Measurements from ENCODE around the gene NFKBIB.
"Not testable (repeated sequence)": the region's sequence is repeated elsewhere in the genome, so short reads cannot be mapped to it uniquely, and the experiment has no call there.

The NFKBIB gene, protein sequence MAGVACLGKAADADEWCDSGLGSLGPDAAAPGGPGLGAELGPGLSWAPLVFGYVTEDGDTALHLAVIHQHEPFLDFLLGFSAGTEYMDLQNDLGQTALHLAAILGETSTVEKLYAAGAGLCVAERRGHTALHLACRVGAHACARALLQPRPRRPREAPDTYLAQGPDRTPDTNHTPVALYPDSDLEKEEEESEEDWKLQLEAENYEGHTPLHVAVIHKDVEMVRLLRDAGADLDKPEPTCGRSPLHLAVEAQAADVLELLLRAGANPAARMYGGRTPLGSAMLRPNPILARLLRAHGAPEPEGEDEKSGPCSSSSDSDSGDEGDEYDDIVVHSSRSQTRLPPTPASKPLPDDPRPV

DNA sequence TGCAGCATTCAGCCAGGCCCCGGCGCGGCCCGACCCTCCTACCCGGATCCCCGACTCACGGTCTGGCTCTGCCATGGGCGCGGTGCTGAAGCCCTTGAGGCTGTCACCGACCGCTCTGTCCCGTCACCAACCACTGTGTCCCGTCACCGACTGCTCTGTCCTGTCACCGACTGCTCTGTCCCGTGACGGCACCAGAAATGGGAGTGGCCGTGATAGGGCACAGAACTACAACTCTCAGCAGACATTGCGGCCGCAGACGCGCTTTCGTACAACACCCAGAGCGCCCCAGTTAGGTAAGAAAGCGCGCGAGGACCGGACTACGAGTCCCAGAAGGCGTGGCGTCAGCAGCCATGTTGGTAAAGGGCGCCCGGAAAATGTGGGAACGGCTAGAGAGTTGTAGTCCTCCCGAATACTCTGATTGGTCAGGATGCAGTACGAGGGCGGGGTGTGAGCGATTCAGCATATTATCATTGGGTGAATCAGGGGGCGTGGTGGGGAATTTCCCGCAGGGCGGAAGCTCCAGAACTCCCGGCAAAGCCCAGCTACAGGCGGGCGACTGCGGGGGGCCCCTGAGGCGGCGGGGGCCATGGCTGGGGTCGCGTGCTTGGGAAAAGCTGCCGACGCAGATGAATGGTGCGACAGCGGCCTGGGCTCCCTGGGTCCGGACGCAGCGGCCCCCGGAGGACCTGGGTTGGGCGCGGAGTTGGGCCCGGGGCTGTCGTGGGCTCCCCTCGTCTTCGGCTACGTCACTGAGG is at the start of gene NFKBIB, which contains the start of gene SIRT2:
Gene NFKBIB (plus strand): TSS at position 523 of the 755 bp plus-strand sequence. CDS start 64 bp downstream, at position 587.
Gene SIRT2 (minus strand): TSS at position 172 of the 755 bp plus-strand sequence. CDS start 97 bp downstream, at position 75.
- peak; percentile 99 to 100 for DNase-seq (ENCODE audit: low read depth in 2 of 2)

DNA sequence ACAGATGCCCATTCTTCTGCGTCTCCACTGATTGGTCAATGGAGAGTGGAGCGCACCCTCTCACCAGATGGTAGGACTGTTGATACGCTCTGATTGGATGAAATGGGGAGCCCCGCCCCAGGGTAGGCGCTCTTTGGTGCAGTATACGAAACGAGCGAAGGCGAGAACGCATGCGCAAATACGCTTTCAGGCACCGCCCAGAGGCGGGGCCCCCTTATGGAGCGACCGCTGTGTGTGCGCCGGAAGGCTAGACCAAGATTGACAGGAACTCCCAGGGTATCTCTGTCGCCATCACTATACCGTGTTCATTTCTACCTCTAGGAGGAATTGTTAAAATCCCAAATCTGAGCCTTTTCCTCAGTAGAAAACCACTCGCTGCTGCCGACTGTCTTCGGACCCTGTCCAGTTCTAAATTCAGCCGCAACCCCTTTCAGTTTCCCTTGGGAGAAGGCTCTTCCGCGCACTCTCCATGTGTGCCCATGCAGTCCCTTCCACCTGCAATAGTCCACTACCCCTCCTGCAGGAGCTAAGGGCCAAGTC is 49.3 kb upstream of the NFKBIB start:
- DNase-seq (ENCODE audit: low read depth in 2 of 2) = peak in 1 of 2 experiments; percentile 100

DNA sequence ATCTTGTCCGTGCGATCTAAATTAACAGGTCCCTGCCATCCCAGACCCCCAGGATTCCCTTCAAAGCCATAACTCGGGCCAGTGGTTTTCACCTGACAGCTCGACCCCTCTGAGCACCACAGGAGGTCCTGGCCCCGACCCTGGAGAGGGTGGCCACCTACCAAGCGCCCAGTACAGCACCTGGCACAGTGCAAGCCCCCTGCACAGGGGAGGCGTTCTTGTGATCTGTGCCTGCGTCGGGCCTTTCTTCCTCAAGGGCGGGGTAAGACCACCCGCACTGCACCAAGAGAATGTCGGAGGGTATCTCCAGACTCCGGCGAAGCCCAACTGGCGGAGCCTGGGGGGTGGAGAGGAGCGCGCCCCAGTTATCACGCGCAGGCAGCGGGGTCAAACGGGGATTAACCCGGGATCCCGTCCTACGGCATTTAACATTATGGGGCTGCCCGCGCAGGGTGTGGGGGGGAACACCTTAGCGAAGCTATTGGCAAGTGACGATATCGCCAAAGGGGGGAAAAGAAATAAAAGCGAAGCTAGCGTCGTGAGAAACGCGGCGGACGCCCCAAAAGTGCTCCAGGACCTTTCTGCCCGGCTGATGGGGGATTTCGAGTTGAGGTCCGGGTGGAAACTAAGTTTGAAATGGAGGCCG is 48.7 kb upstream of the NFKBIB start:
- DNase-seq (ENCODE audit: low read depth in 2 of 2) = no peak

DNA sequence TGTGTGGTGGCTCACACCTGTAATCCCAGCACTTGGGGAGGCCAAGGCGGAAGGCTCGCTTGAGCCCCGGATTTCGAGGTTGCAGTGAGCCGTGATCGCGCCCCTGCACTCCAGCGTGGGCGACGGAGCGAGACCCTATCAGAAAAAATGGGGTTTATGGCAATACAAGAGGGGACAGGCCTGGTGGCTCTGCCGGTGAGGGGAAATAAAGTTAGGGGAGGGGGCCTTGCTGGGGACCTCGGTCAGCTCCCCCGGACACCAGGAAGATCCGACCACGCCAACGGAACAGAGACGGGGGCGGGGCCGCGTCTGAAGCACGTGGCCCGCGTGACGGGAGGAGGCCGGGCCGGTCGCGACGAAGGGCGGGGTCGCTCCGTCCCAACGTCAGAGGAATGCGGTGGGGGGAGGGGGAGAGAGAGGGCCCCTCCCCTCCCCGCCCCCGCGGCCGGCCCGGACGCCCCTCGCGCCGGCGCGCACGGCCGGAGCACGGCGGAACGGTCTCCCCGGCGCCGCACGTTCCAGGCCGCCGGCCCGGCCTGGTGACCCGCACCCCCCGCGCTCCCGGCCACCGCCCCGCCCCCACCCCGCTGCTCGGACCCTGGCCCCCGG is 48.0 kb upstream of the NFKBIB start:
- DNase-seq (ENCODE audit: low read depth in 2 of 2) = peak; percentile 82 to 84

DNA sequence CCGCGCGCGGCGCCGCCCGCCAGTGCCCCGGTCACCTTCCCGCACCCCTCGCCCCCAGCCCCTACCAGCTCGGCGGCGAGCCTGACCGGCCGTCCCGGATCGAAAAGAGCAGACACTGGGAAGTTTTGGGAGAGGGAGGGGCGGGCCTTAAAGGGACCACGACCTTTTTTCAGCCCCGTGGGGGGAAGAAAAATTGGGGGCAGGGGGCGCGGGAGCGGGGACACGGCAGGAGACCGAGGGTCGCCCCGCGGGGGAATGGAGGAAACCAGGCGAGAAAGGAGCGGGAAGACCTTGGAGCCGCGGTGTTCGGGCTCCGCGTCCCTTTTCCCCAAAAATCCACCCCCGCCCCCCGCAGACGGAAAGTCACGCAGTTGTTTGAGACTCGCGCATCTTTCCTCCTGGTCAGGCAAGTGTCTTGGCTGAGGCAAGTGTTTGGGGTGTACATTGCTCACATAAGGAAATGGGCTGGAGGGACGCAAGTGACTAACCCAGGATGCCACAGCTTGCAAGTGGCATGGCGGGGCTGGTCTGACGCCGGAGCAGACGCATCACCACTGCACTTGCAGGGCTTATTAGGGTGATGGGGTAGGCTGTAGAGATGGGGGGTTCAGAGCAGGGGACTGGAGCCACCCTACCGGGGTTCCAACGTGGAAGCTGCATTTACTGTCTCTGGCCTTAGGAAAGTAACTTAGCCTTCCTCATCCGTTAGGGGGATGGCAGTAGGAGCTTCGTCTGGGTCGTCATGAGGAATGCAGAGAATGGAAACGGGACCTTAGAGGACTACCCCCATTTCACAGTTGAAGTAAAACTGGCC is 47.3 kb upstream of the NFKBIB start:
- no peak for DNase-seq (ENCODE audit: low read depth in 2 of 2)

DNA sequence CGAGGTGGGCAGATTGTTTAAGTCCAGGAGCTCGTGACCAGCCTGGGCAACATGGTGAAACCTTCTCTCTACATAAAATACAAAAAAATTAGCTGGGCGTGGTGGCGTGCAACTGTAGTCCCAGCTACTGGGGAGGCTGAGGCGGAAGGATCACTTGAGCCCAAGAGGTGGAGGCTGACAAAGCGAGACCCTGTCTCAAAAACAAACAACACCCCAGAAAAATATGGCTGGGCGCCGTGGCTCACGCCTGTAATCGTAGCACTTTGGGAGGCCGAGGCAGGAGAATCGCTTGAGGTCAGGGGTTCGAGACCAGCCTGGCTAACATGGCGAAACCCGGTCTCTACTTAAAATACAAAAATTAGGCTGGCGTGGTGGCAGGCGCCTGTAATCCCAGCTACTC is 46.6 kb upstream of the NFKBIB start:
- DNase-seq (ENCODE audit: low read depth in 2 of 2) = no peak

DNA sequence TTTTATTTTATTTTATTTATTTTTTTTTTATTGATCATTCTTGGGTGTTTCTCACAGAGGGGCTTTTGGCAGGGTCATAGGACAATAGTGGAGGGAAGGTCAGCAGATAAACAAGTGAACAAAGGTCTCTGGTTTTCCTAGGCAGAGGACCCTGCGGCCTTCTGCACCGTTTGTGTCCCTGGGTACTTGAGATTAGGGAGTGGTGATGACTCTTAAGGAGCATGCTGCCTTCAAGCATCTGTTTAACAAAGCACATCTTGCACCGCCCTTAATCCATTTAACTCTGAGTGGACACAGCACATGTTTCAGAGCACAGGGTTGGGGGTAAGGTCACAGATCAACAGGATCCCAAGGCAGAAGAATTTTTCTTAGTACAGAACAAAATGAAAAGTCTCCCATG is 44.8 kb upstream of the NFKBIB start:
- not testable (repeated sequence) for DNase-seq (ENCODE audit: low read depth in 2 of 2)

DNA sequence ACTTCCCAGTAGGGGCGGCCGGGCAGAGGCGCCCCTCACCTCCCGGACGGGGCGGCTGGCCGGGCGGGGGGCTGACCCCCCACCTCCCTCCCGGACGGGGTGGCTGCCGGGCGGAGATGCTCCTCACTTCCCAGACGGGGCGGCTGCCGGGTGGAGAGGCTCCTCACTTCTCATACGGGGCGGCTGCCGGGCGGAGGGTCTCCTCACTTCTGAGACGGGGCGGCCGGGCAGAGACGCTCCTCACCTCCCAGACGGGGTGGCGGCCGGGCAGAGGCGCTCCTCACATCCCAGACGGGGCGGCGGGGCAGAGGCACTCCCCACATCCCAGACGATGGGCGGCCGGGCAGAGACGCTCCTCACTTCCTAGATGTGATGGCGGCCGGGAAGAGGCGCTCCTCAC is 44.0 kb upstream of the NFKBIB start:
- DNase-seq (ENCODE audit: low read depth in 2 of 2) = not testable (repeated sequence)

DNA sequence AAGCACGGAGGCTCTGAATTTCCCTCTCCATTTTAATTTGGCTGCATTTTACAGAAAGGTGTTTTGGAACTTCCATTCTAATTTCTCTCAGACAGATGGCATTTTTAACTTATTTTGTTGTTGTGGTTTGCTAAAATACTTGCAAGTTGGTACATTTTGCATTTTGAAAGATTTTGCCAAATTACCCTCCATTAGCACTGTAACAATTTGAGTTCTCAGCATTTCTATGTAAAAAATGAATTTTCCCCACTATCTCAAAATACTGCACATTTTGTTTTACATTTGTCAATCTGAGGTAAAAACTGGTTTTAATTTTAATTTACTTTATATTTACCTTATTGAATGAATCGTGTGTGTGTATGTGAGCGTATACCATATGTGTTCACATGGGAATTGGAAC is 43.0 kb upstream of the NFKBIB start:
- no peak for DNase-seq (ENCODE audit: low read depth in 2 of 2)

DNA sequence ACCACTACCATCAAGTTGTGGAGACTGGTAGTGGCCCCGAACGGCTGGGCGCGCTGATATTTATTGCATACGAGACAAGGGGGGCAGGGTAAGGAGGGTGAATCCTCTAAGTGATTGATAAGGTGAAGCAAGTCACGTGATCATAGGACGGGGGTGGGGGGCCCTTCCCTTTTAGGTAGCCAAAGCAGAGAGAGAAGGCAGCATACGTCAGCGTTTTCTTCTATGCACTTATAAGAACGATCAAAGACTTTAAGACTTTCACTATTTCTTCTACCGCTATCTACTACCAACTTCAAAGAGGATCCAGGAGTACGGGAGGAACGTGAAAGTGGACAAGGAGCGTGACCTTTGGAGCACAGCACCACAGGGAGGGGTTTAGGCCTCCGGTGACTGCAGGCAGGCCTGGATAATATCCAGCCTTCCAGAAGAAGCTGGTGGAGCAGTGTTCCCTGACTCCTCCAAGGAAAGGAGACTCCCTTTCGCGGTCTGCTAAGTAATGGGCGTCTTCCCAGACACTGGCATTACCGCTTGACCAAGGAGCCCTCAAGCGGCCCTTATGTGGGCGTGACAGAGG is 40.1 kb upstream of the NFKBIB start:
- not testable (repeated sequence) for DNase-seq (ENCODE audit: low read depth in 2 of 2)

DNA sequence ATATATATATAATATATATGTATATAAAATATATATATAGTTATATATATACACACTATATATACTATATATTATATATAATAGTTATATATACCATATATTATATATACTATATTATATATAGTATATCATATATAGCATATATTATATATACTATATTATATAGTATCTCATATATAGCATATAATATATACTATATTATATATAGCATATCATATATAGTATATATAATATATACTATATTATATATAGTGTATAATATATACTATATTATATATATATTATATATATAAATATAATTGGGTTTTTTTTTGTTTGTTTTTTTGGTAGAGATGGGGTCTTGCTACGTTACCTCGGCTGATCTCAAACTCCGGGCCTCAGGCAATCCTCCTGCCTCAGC is 38.4 kb upstream of the NFKBIB start:
- no peak for DNase-seq (ENCODE audit: low read depth in 2 of 2)

DNA sequence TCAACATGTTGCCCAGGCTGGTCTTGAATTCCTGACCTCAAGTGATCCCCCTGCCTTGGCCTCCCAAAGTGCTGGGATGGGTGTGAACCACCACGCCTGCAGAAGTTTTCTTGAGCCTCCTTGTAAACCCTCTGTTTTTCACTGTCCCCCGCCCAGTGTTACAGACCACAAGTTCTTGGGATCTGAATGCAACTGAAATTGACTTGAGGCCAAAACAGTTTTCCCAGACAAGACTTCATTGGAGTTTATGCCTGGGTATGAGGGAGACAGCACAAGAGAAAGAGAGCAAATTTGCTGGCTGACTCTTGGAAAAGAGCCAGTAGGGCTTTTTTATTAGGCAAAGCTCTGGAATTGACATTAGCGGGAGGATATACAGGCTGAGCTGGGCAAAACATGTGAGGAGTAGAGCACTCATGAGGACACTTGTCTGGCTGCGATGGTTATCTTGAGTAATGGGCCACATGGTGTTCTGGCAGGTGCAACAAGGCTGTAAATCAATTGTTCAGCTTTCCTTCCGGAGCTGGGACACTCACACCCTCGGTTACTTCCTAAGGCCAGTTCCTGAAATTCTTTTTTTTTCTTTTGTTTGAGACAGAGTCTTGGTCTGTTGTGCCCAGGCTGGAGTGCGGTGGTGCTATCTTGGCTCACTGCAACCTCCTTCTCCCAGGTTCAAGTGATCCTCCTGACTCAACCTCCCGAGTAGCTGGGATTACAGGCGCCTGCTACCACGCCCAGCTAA is 37.3 kb upstream of the NFKBIB start:
- no peak for DNase-seq (ENCODE audit: low read depth in 2 of 2)

DNA sequence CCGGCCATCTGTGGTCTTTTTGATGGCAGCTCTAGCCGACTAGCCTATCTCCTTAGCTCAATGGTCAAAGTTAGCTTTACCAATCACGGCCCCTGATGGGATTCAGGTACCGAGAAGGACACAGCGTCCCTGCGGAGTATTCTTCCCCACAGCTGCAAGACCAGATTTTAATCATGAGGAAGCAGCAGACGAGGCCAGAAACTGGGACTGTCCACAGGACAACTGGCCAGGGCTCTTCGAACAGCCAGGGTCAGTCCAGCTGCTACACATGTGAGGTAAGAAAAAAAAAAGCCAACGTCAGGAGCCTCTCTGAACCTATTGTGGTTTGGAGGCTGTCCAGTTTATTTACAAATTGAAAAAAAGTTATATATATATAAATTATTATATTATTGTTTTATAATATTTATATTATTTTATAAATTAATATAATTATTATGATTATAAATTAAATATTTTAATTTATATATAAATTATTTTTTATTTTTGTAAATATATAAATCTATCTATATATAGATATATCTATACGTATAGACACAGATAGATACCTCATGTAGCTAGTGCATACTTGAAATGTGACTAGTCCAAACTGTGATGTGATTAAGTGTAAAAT is 32.5 kb upstream of the NFKBIB start:
- no peak for DNase-seq (ENCODE audit: low read depth in 2 of 2)

DNA sequence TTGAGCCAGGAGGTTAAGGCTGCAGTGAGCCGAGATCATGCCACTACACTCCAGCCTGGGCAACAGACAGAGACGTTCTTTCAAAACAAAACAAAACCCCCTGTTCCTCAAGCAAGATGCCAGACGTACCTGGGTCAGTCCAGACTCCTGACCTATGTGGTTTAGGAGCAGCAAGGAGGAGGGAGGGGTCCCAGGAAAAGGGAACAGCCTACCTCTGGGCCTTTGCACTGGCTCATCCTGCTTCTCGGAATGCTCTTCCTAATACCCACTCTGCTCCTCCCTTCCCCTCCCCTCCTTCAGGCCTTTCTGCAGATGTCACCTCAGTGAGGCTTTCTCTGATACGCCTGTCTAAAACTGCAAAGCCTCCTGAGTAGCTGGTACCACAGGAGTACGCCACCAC is 31.2 kb upstream of the NFKBIB start:
- no peak for DNase-seq (ENCODE audit: low read depth in 2 of 2)

DNA sequence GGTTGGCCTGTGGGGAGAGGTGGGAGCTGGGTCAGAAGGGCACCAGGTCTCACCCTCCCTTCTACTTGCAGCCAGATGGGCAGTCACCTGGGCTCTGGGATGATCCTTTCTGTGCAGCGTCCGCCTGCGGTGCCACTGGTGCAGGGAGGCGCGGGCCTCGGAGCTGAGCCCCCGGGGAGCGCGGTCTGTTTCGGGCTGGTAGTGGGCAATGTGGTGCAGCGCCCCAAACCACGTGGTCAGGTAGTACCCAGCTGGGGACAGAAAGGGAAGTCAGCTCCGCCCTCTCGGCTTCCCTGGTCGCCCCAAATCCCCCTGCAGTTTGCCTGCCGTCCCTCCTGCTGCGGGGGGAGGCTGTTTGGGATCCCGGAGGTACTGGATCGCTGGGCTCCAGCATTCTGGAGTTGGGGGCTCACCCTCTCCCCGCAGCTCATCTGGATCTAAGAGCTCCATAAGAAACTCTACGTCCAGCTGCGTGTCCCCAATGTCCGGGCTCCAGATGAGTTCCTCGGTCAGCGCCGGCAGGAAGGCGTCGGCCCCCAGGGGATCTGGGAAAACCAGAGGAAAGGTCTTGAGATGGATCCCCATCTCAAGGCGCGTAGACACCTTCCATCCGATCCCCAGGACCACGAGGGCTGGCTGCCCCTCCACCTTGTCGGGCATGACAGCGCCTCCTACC is 30.5 kb upstream of the NFKBIB start:
- DNase-seq (ENCODE audit: low read depth in 2 of 2) = no peak

DNA sequence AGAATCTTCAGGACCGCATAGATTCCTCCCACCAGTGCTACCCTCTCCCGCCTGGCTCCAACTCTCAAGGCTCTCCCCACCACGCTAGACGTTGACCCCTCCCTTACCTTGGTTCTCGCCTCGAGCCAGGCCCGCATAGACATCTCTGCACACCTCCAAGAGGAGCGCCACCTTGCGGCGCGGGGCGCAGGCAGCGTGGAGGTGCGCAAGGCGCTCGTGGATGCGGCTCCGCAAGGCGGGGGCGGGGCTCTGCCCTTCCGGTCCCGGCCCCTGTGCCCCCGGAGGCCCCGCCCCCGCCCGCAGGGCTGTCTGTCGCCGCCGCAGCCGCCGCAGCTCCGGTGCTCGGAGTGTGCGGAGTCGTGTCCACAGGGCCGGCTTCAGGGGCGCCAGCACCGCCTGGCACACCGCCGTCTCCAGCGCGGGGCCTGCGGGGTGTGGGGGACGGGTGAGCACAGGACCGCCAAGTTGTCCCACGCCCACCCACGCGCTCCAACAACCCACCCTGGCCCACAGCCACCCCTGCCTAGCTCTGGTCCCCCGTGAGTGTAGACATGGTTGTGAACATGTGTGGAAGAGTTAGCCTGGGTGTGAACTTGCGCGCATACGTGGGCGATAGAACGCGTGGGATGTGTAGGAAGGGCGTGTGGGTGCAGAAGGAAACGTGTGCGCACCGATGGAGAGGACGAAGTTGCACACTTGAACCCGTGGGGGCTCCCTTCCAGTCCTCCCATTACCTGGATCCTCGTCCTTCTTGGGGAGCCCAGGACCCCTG is 29.7 kb upstream of the NFKBIB start:
- peak; percentile 34 to 36 for DNase-seq (ENCODE audit: low read depth in 2 of 2)

DNA sequence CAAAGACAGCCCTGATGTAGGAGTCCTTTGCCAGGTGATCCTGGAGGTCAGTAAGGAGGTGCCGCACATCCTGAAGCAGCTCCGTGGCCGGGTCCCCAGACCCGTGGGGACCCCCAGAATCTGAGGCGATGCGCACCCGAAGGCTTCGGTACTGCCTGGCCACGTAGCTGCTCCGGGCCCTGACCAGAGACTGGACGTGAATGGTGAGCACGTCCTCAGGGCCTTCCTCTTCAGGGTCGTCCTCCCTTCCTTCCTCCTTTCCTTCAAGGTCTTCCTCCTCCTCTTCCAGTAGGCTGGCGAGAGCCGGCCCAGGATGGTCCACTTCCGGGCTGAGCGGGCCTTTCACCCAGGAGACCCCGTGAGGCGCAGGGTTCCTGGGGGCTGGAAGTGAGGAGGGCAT is 29.2 kb upstream of the NFKBIB start:
- DNase-seq (ENCODE audit: low read depth in 2 of 2) = no peak

DNA sequence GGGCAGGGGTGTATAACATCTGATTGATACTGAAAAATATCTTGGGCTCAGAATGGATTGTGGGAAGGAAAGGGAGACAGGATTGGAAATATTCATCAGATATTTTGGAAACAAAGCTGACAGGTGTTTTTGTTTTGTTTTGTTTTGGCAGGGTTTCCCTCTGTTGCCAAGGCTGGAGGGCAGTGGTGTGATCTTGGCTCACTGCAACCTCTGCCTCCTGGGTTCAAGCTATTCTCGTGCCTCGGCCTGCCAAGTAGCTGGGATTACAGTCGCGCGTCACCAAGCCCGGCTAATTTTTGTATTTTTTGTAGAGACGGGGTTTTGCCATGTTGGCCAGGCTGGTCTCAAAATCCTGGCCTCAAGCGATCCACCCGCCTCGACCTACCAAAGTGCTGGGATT is 26.4 kb upstream of the NFKBIB start:
- not testable (repeated sequence) for DNase-seq (ENCODE audit: low read depth in 2 of 2)

All from fibroblast of skin of left quadriceps (primary cell).